HepG2 (cell line): ENCODE measurements around the gene SYPL2.

Experiments
- MYC ChIP-seq: sonication (generic); formaldehyde crosslinking; IDR thresholded peaks from 2 replicates; pipeline ENCODE4 v1.9.0; 2021; ENCODE audit warnings: missing genetic modification reagents, borderline replicate concordance
- POLR2A ChIP-seq, 2 experiments: IDR thresholded peaks; 2 replicates each; pipeline ENCODE4 v1.6.1; 2011; ENCODE audit warnings: low read depth in 2 of 2, low read length in 2 of 2, mild to moderate bottlenecking in 1 of 2, moderate library complexity in 1 of 2; ENCODE audit not compliant: insufficient read depth in 1 of 2
- TBP ChIP-seq: sonication (generic); formaldehyde crosslinking; IDR thresholded peaks from 2 replicates; pipeline ENCODE4 v1.5.0; 2020; ENCODE audit warnings: missing genetic modification reagents
- USF2 ChIP-seq, 2 experiments: sonication (generic) in 1 of 2; formaldehyde crosslinking in 1 of 2; IDR thresholded peaks; 2 replicates each; pipeline versions ENCODE4 v1.5.1 to v1.6.1; 2011 to 2020; ENCODE audit warnings: borderline replicate concordance in 1 of 2, low read depth in 1 of 2, low read length in 1 of 2, mild to moderate bottlenecking in 1 of 2, missing genetic modification reagents in 1 of 2, moderate library complexity in 1 of 2
- ZBTB33 ChIP-seq: sonication (generic); formaldehyde crosslinking; IDR thresholded peaks from 2 replicates; pipeline ENCODE4 v1.4.0; 2020; ENCODE audit warnings: missing genetic modification reagents

- no peak for TF ChIP-seq ZBTB33
- TF ChIP-seq POLR2A (IDR thresholded peaks at IDR 0.05; ENCODE audit: insufficient read depth in 1 of 2, low read depth in 2 of 2, low read length in 2 of 2), result no peak
- TF ChIP-seq MYC (CRISPR knock-in tag), result no peak
- no peak for TF ChIP-seq USF2 (IDR thresholded peaks at IDR 0.05; ENCODE audit: low read depth, low read length)
- no peak for TF ChIP-seq USF2 (CRISPR knock-in tag; IDR thresholded peaks at IDR 0.05; ENCODE audit: borderline replicate concordance)
- no peak for TF ChIP-seq TBP (CRISPR knock-in tag)
These were observed 34.0 kb upstream of the SYPL2 start for GRCh38 chr1:109432336-109432735.
